ENCODE data around the gene ABCC3.
A peak's percentile ranks its signal among the peaks of the same experiment; 100 is the strongest.

The ABCC3 gene

DNA sequence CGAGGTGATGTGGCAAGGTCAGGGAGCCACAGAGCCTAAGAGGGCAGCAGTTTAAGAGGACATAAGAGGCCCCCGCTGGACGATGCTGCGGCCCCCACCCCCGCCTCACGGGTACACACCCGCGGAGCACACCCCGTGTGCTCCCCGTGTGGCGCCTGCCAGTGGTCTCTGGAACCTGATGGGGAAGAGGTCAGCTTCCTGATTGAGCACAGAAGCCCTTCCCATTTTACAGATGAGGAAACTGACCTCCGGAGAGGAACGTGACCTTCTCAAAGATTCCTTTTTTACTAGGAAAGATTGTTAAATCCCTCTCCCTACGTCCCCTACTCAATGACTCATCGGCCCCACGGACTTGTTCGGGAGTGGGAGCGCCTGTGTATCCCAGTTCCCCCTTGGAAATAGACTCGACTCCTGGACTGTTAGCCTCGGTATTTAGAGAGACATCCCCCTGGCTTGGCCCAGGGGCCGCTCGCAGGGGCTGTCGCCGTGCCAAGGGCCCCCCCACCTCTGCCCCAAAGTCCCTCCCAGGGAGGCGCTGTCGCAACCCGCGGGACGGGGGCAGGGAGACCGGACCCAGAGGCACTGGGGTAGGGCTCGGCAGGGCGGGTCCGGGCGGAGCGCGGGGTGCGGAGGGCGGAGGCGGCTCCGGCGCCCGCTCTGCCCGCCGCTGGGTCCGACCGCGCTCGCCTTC is at the start of gene ABCC3:
Gene ABCC3, plus strand, starts transcription at position 658 of the 691 bp plus-strand sequence. CDS start 56 bp downstream, outside the sequence.
- peak within 1 kb of the TSS; percentile 17 for H3K27ac ChIP-seq (ENCODE audit: low read depth, low read length)
- H3K9me3 ChIP-seq (ENCODE audit: control insufficient read depth in 1 of 2, low read length in 2 of 2) = no peaks in the 10 kb centered on the region
- peaks cover 0 to 6% of the 10 kb centered on the region in 2 donors for H3K27me3 ChIP-seq (ENCODE audit: control insufficient read depth in 1 of 2, insufficient read depth in 2 of 2, low read length in 2 of 2)
- peak within 1 kb of the TSS; percentile 74 to 76 for H3K9ac ChIP-seq (ENCODE audit: low read depth in 1 of 2, low read length in 2 of 2)
- H3K4me1 ChIP-seq (ENCODE audit: control insufficient read depth in 1 of 2, insufficient read depth in 2 of 2, low read length in 2 of 2) = peaks cover 50 to 64% of the 10 kb centered on the region in 2 donors
- peak within 1 kb of the TSS; percentile 74 to 75 for H3K4me3 ChIP-seq (ENCODE audit: low read depth in 1 of 2, low read length in 2 of 2)
- H3K36me3 ChIP-seq (ENCODE audit: control insufficient read depth in 1 of 2, insufficient read depth in 2 of 2, low read length in 2 of 2) = no peaks in the 10 kb centered on the region

- Histone ChIP-seq H3K4me1 (ENCODE audit: control insufficient read depth in 1 of 2, insufficient read depth in 2 of 2, low read length in 2 of 2) (peaks cover 3 to 6% of the 10 kb centered on the region in 2 donors), H3K9me3 (ENCODE audit: control insufficient read depth in 1 of 2, low read length in 2 of 2) (no peaks in the 10 kb centered on the region), H3K9ac (ENCODE audit: low read depth in 1 of 2, low read length in 2 of 2) (no peak overlapping the region), H3K27ac (ENCODE audit: low read depth, low read length) (no peak overlapping the region), H3K27me3 (ENCODE audit: control insufficient read depth in 1 of 2, insufficient read depth in 2 of 2, low read length in 2 of 2) (no peaks in the 10 kb centered on the region), H3K36me3 (ENCODE audit: control insufficient read depth in 1 of 2, insufficient read depth in 2 of 2, low read length in 2 of 2) (no peaks in the 10 kb centered on the region), H3K4me3 (ENCODE audit: low read depth in 1 of 2, low read length in 2 of 2) (no peak overlapping the region)
Measured at GRCh38 chr17:50585346-50585745, 49.3 kb upstream of the ABCC3 start.

DNA sequence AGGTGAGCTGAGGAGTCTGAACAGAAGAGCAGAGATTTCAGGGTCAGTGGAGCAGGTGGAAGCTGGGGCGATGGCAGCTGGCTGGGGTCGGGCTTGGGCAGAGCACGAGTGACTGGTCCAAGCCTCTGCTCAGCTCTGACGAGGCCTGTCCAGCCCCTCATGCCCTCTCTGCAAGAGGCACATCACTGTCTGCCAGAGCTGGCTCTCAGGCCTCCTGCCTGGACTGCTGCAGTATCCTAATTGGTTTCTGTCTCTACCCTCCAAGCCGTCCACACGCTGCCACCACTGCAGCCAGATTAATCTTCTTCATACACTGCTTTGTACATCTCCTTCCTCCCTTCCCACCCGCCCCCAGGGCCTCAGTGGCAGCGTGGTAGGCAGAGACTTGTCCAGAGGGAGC is 48.8 kb upstream of the ABCC3 start:
- Histone ChIP-seq H3K36me3 (ENCODE audit: control insufficient read depth in 1 of 2, insufficient read depth in 2 of 2, low read length in 2 of 2) (no peaks in the 10 kb centered on the region), H3K27me3 (ENCODE audit: control insufficient read depth in 1 of 2, insufficient read depth in 2 of 2, low read length in 2 of 2) (no peaks in the 10 kb centered on the region), H3K4me3 (ENCODE audit: low read depth in 1 of 2, low read length in 2 of 2) (no peak overlapping the region), H3K9me3 (ENCODE audit: control insufficient read depth in 1 of 2, low read length in 2 of 2) (no peaks in the 10 kb centered on the region), H3K9ac (ENCODE audit: low read depth in 1 of 2, low read length in 2 of 2) (no peak overlapping the region), H3K4me1 (ENCODE audit: control insufficient read depth in 1 of 2, insufficient read depth in 2 of 2, low read length in 2 of 2) (peaks cover 3 to 6% of the 10 kb centered on the region in 2 donors), H3K27ac (ENCODE audit: low read depth, low read length) (no peak overlapping the region)

DNA sequence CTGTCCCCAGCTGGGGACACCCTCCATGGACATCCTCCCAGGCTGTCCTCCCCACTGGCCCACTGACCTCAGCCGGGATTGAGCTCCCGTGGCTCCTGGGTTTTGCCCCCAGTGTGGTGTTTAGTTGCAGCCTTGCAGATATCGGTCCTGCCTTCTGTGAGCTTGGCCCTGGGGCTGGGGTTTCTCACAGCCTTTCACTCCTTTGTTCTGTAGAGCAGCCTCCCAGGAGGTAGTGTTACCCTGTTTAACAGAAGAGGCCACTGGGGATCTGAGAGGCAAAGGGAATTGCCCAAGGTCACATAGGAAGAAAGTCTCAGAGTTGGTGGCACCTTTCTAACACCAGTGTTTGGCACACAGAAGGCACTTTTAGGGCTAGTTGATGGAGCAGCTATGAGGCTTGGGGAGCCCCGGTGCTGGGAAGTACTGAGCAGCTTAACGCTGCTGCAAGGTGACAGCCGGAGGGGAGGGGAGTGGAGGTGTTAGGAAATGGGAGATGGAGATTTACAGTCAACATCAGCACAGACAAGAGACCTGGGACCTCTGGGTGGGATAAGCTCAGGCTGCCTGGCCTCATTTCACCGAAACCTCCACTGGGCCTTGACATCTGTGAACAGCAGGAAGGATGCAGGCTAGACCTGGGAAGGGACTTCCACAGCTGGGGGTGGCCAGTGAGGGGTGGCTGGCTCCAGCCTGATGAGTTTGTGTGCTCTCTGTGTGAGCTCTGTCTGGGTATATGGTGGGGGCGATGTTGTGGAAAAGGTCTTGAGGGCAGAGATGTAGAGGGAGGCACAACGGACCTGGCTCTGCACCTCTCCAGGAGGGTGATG is 48.0 kb upstream of the ABCC3 start:
- H3K27me3 ChIP-seq (ENCODE audit: control insufficient read depth in 1 of 2, insufficient read depth in 2 of 2, low read length in 2 of 2) = no peaks in the 10 kb centered on the region
- no peak overlapping the region for H3K4me3 ChIP-seq (ENCODE audit: low read depth in 1 of 2, low read length in 2 of 2)
- H3K36me3 ChIP-seq (ENCODE audit: control insufficient read depth in 1 of 2, insufficient read depth in 2 of 2, low read length in 2 of 2) = no peaks in the 10 kb centered on the region
- peaks cover 3 to 6% of the 10 kb centered on the region in 2 donors for H3K4me1 ChIP-seq (ENCODE audit: control insufficient read depth in 1 of 2, insufficient read depth in 2 of 2, low read length in 2 of 2)
- H3K27ac ChIP-seq (ENCODE audit: low read depth, low read length) = no peak overlapping the region
- no peak overlapping the region for H3K9ac ChIP-seq (ENCODE audit: low read depth in 1 of 2, low read length in 2 of 2)
- no peaks in the 10 kb centered on the region for H3K9me3 ChIP-seq (ENCODE audit: control insufficient read depth in 1 of 2, low read length in 2 of 2)

GRCh38 chr17:50587571-50587970 is 47.1 kb upstream of the ABCC3 start:
- Histone ChIP-seq H3K4me3 (ENCODE audit: low read depth in 1 of 2, low read length in 2 of 2) (no peak overlapping the region), H3K9ac (ENCODE audit: low read depth in 1 of 2, low read length in 2 of 2) (no peak overlapping the region), H3K4me1 (ENCODE audit: control insufficient read depth in 1 of 2, insufficient read depth in 2 of 2, low read length in 2 of 2) (peaks cover 3 to 6% of the 10 kb centered on the region in 2 donors), H3K36me3 (ENCODE audit: control insufficient read depth in 1 of 2, insufficient read depth in 2 of 2, low read length in 2 of 2) (no peaks in the 10 kb centered on the region), H3K27me3 (ENCODE audit: control insufficient read depth in 1 of 2, insufficient read depth in 2 of 2, low read length in 2 of 2) (no peaks in the 10 kb centered on the region), H3K9me3 (ENCODE audit: control insufficient read depth in 1 of 2, low read length in 2 of 2) (no peaks in the 10 kb centered on the region), H3K27ac (ENCODE audit: low read depth, low read length) (no peak overlapping the region)

GRCh38 chr17:50588391-50589049 is 46.2 kb upstream of the ABCC3 start:
- H3K4me1 ChIP-seq (ENCODE audit: control insufficient read depth in 1 of 2, insufficient read depth in 2 of 2, low read length in 2 of 2) = peaks cover 3 to 6% of the 10 kb centered on the region in 2 donors
- H3K4me3 ChIP-seq (ENCODE audit: low read depth in 1 of 2, low read length in 2 of 2) = no peak overlapping the region
- no peaks in the 10 kb centered on the region for H3K36me3 ChIP-seq (ENCODE audit: control insufficient read depth in 1 of 2, insufficient read depth in 2 of 2, low read length in 2 of 2)
- no peaks in the 10 kb centered on the region for H3K9me3 ChIP-seq (ENCODE audit: control insufficient read depth in 1 of 2, low read length in 2 of 2)
- no peaks in the 10 kb centered on the region for H3K27me3 ChIP-seq (ENCODE audit: control insufficient read depth in 1 of 2, insufficient read depth in 2 of 2, low read length in 2 of 2)
- no peak overlapping the region for H3K27ac ChIP-seq (ENCODE audit: low read depth, low read length)
- no peak overlapping the region for H3K9ac ChIP-seq (ENCODE audit: low read depth in 1 of 2, low read length in 2 of 2)

- Histone ChIP-seq H3K36me3 (ENCODE audit: control insufficient read depth in 1 of 2, insufficient read depth in 2 of 2, low read length in 2 of 2) (no peaks in the 10 kb centered on the region), H3K27ac (ENCODE audit: low read depth, low read length) (no peak overlapping the region), H3K4me3 (ENCODE audit: low read depth in 1 of 2, low read length in 2 of 2) (no peak overlapping the region), H3K27me3 (ENCODE audit: control insufficient read depth in 1 of 2, insufficient read depth in 2 of 2, low read length in 2 of 2) (no peaks in the 10 kb centered on the region), H3K4me1 (ENCODE audit: control insufficient read depth in 1 of 2, insufficient read depth in 2 of 2, low read length in 2 of 2) (peaks cover 3 to 6% of the 10 kb centered on the region in 2 donors), H3K9me3 (ENCODE audit: control insufficient read depth in 1 of 2, low read length in 2 of 2) (no peaks in the 10 kb centered on the region), H3K9ac (ENCODE audit: low read depth in 1 of 2, low read length in 2 of 2) (no peak overlapping the region)
Measured at GRCh38 chr17:50589095-50589705, 45.5 kb upstream of the ABCC3 start.

- no peaks in the 10 kb centered on the region for H3K36me3 ChIP-seq (ENCODE audit: control insufficient read depth in 1 of 2, insufficient read depth in 2 of 2, low read length in 2 of 2)
- H3K4me1 ChIP-seq (ENCODE audit: control insufficient read depth in 1 of 2, insufficient read depth in 2 of 2, low read length in 2 of 2) = peaks cover 3 to 6% of the 10 kb centered on the region in 2 donors
- no peak overlapping the region for H3K4me3 ChIP-seq (ENCODE audit: low read depth in 1 of 2, low read length in 2 of 2)
- H3K27me3 ChIP-seq (ENCODE audit: control insufficient read depth in 1 of 2, insufficient read depth in 2 of 2, low read length in 2 of 2) = no peaks in the 10 kb centered on the region
- no peak overlapping the region for H3K9ac ChIP-seq (ENCODE audit: low read depth in 1 of 2, low read length in 2 of 2)
- H3K27ac ChIP-seq (ENCODE audit: low read depth, low read length) = no peak overlapping the region
- no peaks in the 10 kb centered on the region for H3K9me3 ChIP-seq (ENCODE audit: control insufficient read depth in 1 of 2, low read length in 2 of 2)
Measured at GRCh38 chr17:50590946-50591737, 43.5 kb upstream of the ABCC3 start.

DNA sequence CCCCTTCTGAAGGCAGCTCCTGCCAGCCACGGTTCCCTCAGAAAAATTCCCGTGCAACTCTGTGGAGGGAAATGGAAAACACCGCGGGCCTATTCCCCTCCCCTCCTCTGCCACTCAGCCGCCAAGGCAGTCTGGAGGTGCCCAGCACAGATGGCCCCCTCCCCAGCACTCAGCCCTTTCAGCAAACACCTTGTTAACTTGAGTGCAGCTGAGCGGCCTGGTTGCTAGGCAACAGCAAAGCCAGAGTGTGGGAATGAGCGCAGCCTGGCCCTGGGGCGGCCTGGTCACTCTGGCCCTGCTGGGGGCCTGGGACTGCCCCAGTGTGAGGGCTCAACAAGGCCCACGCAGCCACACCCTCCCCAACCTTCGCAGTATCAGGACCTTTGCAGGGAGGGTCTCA is 41.4 kb upstream of the ABCC3 start:
- peaks cover 3 to 6% of the 10 kb centered on the region in 2 donors for H3K4me1 ChIP-seq (ENCODE audit: control insufficient read depth in 1 of 2, insufficient read depth in 2 of 2, low read length in 2 of 2)
- no peak overlapping the region for H3K4me3 ChIP-seq (ENCODE audit: low read depth in 1 of 2, low read length in 2 of 2)
- H3K27ac ChIP-seq (ENCODE audit: low read depth, low read length) = no peak overlapping the region

More for the DNA sequence above, 41.4 kb upstream of the ABCC3 start:
- Histone ChIP-seq H3K27me3 (ENCODE audit: control insufficient read depth in 1 of 2, insufficient read depth in 2 of 2, low read length in 2 of 2) (no peaks in the 10 kb centered on the region), H3K9me3 (ENCODE audit: control insufficient read depth in 1 of 2, low read length in 2 of 2) (no peaks in the 10 kb centered on the region), H3K9ac (ENCODE audit: low read depth in 1 of 2, low read length in 2 of 2) (no peak overlapping the region), H3K36me3 (ENCODE audit: control insufficient read depth in 1 of 2, insufficient read depth in 2 of 2, low read length in 2 of 2) (no peaks in the 10 kb centered on the region)

All from duodenal mucosa (tissue), 2 donors.